Chondrocyte (in vitro differentiated cells): ENCODE results near the gene UVSSA. TPM values are rescaled to one million over a fixed set of nuclear protein-coding genes. Genes with fewer than 3 reads are reported as not detected.
A peak's percentile ranks its signal among the peaks of the same experiment; 100 is the strongest.
"Not testable (repeated sequence)": the region's sequence is repeated elsewhere in the genome, so short reads cannot be mapped to it uniquely, and the experiment has no call there.

Experiments used
- DNase-seq: peaks from one replicate; pipeline ENCODE4 v3.0.0; 2021; ENCODE audit warnings: mixed read lengths, low spot score
- H3K27ac Mint-ChIP-seq: one replicate; pipeline ENCODE4 v1.8.0; 2021; ENCODE audit warnings: mild to moderate bottlenecking, moderate library complexity, mixed read lengths; ENCODE audit not compliant: unreplicated experiment
- H3K27me3 Mint-ChIP-seq: 2 replicates; pipeline ENCODE4 v1.8.0; 2021; ENCODE audit warnings: low read depth, mixed read lengths
- H3K36me3 Mint-ChIP-seq: 2 replicates; pipeline ENCODE4 v1.8.0; 2021; ENCODE audit warnings: low read depth, mixed read lengths
- H3K4me1 Mint-ChIP-seq: 2 replicates; pipeline ENCODE4 v1.8.0; 2021; ENCODE audit warnings: low read depth, mild to moderate bottlenecking, mixed read lengths
- H3K4me3 Mint-ChIP-seq: one replicate; pipeline ENCODE4 v1.8.0; 2021; ENCODE audit warnings: mild to moderate bottlenecking, moderate library complexity, mixed read lengths; ENCODE audit not compliant: unreplicated experiment
- H3K9me3 Mint-ChIP-seq: 2 replicates; pipeline ENCODE4 v1.8.0; 2021; ENCODE audit warnings: low read depth, mixed read lengths
- total RNA-seq: library from RNA; stranded (reverse); gene quantifications from 3 replicates; pipeline ENCODE4 v1.2.1, GENCODE V29; 2021
- TF ChIP-seq, protein P1 (sequence below): fragments of 200-600 bp; sonication (generic); IDR thresholded peaks from 2 replicates; pipeline ENCODE4 v1.5.0; 2021; ENCODE audit warnings: antibody characterized with exemption, mild to moderate bottlenecking, moderate library complexity

The UVSSA gene
- total RNA-seq, 1 donor from 2014 or later, result 20.9 TPM

DNA sequence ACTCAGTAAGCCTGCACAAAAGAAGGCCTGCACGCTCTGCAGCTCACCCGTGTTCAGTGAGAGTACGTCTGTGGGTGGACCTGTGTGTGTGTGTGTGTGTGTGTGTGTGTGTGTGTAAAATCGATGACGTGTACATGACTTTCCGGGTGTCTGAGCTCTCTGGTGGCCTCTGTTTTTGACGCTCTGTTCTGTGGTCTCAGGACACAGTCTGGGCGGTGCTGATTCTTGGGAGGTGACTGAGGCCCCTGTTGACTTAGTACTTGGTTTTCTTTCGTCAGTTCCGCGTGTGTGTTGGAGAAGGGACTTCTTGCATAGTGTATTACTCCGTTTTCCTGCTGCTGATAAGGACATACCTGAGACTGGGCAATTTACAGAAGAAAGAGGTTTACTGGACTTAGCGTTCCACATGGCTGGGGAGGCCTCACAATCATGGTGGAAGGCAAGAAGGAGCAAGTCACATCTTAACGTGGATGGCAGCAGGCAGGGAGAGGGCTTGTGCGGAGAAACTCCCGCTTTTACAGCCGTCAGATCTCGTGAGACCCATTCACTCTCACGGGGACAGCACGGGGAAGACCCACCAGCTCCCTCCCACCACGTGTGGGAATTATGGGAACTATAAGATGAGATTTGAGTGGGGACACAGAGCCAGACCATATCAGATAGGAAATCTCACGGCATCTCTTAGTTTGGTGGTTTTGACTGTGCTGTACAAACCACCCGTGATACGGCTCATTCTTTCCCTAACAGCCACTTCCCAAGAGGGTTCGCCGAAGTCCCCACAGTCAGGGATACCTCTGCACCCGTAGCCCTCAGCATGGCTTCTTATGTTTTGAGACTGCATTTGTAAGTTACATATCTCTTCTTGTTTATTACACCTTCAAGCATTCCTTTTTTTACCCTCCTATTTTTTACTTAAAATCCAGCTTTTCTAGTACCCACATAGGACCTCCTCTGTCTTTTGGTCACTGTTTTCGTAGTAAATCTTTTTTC is 24.5 kb downstream of the UVSSA start:
- Mint-ChIP-seq H3K27me3 (no peaks in the 10 kb centered on the region), H3K9me3 (no peaks in the 10 kb centered on the region), H3K36me3 (peaks cover 21% of the 10 kb centered on the region), H3K4me1 (no peaks in the 10 kb centered on the region), H3K27ac (no peak overlapping the region), H3K4me3 (no peak overlapping the region)
- TF ChIP-seq, protein P1, sequence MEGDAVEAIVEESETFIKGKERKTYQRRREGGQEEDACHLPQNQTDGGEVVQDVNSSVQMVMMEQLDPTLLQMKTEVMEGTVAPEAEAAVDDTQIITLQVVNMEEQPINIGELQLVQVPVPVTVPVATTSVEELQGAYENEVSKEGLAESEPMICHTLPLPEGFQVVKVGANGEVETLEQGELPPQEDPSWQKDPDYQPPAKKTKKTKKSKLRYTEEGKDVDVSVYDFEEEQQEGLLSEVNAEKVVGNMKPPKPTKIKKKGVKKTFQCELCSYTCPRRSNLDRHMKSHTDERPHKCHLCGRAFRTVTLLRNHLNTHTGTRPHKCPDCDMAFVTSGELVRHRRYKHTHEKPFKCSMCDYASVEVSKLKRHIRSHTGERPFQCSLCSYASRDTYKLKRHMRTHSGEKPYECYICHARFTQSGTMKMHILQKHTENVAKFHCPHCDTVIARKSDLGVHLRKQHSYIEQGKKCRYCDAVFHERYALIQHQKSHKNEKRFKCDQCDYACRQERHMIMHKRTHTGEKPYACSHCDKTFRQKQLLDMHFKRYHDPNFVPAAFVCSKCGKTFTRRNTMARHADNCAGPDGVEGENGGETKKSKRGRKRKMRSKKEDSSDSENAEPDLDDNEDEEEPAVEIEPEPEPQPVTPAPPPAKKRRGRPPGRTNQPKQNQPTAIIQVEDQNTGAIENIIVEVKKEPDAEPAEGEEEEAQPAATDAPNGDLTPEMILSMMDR, result no peak
- DNase-seq, result peak; percentile 59

DNA sequence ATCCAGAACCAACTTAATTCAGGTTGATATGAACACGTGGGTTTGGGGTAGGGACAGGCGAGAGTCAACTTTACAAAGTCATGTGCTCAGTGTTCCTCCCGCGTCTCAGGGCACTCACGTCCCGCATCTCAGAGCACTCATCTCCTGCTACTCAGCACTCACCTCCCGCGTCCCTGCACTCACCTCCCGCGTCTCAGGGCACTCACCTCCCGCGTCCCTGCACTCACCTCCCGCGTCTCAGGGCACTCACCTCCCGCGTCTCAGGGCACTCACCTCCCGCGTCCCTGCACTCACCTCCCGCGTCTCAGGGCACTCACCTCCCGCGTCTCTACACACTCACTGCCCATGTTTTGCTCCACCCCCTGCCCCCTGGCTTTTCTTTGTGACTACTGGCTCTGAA is 25.6 kb downstream of the UVSSA start:
- not testable (repeated sequence) for H3K27ac Mint-ChIP-seq, H3K4me1 Mint-ChIP-seq, H3K4me3 Mint-ChIP-seq, H3K9me3 Mint-ChIP-seq, H3K27me3 Mint-ChIP-seq
- peaks cover 21% of the 10 kb centered on the region for H3K36me3 Mint-ChIP-seq
- DNase-seq, result peak; percentile 54

- DNase-seq, result peak; percentile 84
- no peak overlapping the region for H3K27ac Mint-ChIP-seq
- no peaks in the 10 kb centered on the region for H3K4me1 Mint-ChIP-seq
- no peaks in the 10 kb centered on the region for H3K27me3 Mint-ChIP-seq
- TF ChIP-seq, protein P1, result no peak
- H3K36me3 Mint-ChIP-seq, result peaks cover 21% of the 10 kb centered on the region
- no peaks in the 10 kb centered on the region for H3K9me3 Mint-ChIP-seq
- no peak overlapping the region for H3K4me3 Mint-ChIP-seq
Measured at GRCh38 chr4:1373892-1374705, 27.1 kb downstream of the UVSSA start.

- no peaks in the 10 kb centered on the region for H3K4me1 Mint-ChIP-seq
- peaks cover 21% of the 10 kb centered on the region for H3K36me3 Mint-ChIP-seq
- no peaks in the 10 kb centered on the region for H3K9me3 Mint-ChIP-seq
- DNase-seq, result no peak
- H3K27ac Mint-ChIP-seq, result no peak overlapping the region
- no peak overlapping the region for H3K4me3 Mint-ChIP-seq
- TF ChIP-seq, protein P1, result no peak
- H3K27me3 Mint-ChIP-seq, result no peaks in the 10 kb centered on the region
Measured at GRCh38 chr4:1374706-1375045, 27.7 kb downstream of the UVSSA start.

DNA sequence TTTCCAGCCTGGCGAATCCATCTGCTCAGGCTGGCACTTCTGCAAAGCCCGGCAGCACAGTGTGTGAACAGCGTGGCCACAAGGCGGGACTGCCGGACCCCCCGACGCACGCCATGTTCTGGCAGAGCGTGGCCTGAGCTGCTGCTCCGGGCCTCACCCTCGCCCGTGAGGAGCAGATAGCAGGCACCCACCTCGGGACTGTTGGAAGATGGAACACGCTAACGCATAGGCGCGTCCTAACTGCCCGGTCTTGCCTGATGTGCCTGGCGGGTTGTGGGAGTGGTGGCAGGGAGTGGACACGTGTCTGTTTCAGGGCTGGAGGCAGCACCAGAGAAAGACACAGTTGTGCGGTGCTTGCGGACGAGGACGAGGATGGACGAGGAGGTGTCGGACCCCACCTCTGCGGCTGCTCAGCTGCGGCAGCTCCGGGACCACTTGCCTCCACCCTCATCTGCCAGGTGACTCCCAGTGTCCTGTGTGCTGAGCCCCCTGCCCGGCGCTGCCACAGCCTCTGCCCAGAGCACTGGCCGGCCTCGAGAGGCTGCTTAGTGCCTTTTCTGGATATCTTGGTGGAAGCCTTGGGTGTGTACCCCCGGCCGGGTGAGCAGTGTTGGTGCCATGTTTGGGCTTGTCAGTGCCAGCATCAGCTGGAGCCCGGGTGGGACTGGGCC is 28.2 kb downstream of the UVSSA start:
- Mint-ChIP-seq H3K36me3 (peaks cover 21% of the 10 kb centered on the region), H3K9me3 (no peaks in the 10 kb centered on the region), H3K27me3 (no peaks in the 10 kb centered on the region), H3K4me1 (no peaks in the 10 kb centered on the region), H3K4me3 (no peak overlapping the region), H3K27ac (no peak overlapping the region)
- DNase-seq, result peak; percentile 88
- TF ChIP-seq, protein P1, result no peak
